Suppressor macrophage treated with lipopolysaccharide for 4 hours (primary cell): Measurements from ENCODE around the gene CRY2.

Experiments
- DNase-seq: peaks from one replicate; pipeline ENCODE4 v3.0.0-alpha.2; 2020

CRY2 gene

GRCh38 chr11:45848654-45849081, 1.4 kb downstream of the CRY2 start:
- no peak for DNase-seq

- DNase-seq: no peak
Observed at GRCh38 chr11:45850446-45850845, 3.2 kb downstream of the CRY2 start.

- DNase-seq: no peak
Observed at GRCh38 chr11:45851228-45851627, 4.0 kb downstream of the CRY2 start.

- no peak for DNase-seq
Observed at GRCh38 chr11:45852018-45852711, 4.9 kb downstream of the CRY2 start.

- no peak for DNase-seq
Observed at GRCh38 chr11:45852712-45853101, 5.4 kb downstream of the CRY2 start.

- no peak for DNase-seq
Observed at GRCh38 chr11:45853332-45854219, 6.3 kb downstream of the CRY2 start.

- DNase-seq: no peak
Observed at GRCh38 chr11:45855308-45855707, 8.0 kb downstream of the CRY2 start.

GRCh38 chr11:45856044-45856468, 8.8 kb downstream of the CRY2 start:
- DNase-seq: no peak

- DNase-seq: peak; percentile 76
Observed at GRCh38 chr11:45857961-45858474, 10.7 kb downstream of the CRY2 start.

GRCh38 chr11:45858751-45859398, 11.6 kb downstream of the CRY2 start:
- no peak for DNase-seq

- DNase-seq: no peak
Observed at GRCh38 chr11:45859661-45860140, 12.4 kb downstream of the CRY2 start.

- no peak for DNase-seq
Observed at GRCh38 chr11:45860348-45860747, 13.1 kb downstream of the CRY2 start.

- no peak for DNase-seq
Observed at GRCh38 chr11:45860764-45861510, 13.7 kb downstream of the CRY2 start.

- no peak for DNase-seq
Observed at GRCh38 chr11:45864041-45864440, 16.8 kb downstream of the CRY2 start.

GRCh38 chr11:45869551-45869950, 22.3 kb downstream of the CRY2 start:
- no peak for DNase-seq

GRCh38 chr11:45870706-45871105, 23.4 kb downstream of the CRY2 start:
- DNase-seq: no peak

GRCh38 chr11:45871638-45872037, 24.4 kb downstream of the CRY2 start:
- no peak for DNase-seq

- DNase-seq: peak; percentile 60
Observed at GRCh38 chr11:45872651-45873356, 25.5 kb downstream of the CRY2 start.

- DNase-seq: no peak
Observed at GRCh38 chr11:45876401-45876800, 29.1 kb downstream of the CRY2 start.

- DNase-seq: no peak
Observed at GRCh38 chr11:45877221-45877620, 29.9 kb downstream of the CRY2 start.

GRCh38 chr11:45877845-45878244, 30.6 kb downstream of the CRY2 start:
- DNase-seq: no peak
